HG02642 (cell line): Measurements from ENCODE around the gene MRM3.
"Not testable (repeated sequence)": the region's sequence is repeated elsewhere in the genome, so short reads cannot be mapped to it uniquely, and the experiment has no call there.

Experiments
- ATAC-seq: cut with Tn5 transposase; IDR thresholded peaks from one replicate; pipeline ENCODE4 v1.9.1; 2021; ENCODE audit warnings: mild to moderate bottlenecking; ENCODE audit not compliant: unreplicated experiment, poor library complexity

The MRM3 gene

GRCh38 chr17:781805-782731 lies at the start of gene MRM3, which contains the start of gene GLOD4:
MRM3 (plus strand) TSS chr17:782353; CDS start chr17:782379, 26 bp downstream.
GLOD4 (minus strand) TSS chr17:782280; CDS start chr17:782255, 25 bp downstream.
- peak; percentile 91 for ATAC-seq

- ATAC-seq = peak; percentile 45
Observed at GRCh38 chr17:732902-733720, 49.0 kb upstream of the MRM3 start.

GRCh38 chr17:733743-734142 lies 48.4 kb upstream of the MRM3 start:
- no peak for ATAC-seq

- no peak for ATAC-seq
Observed at GRCh38 chr17:737561-738113, 44.5 kb upstream of the MRM3 start.

- ATAC-seq = peak; percentile 76
Observed at GRCh38 chr17:740240-741017, 41.7 kb upstream of the MRM3 start.

GRCh38 chr17:742147-742793 lies 39.9 kb upstream of the MRM3 start:
- no peak for ATAC-seq

GRCh38 chr17:743139-743538 lies 39.0 kb upstream of the MRM3 start:
- ATAC-seq = no peak

GRCh38 chr17:744937-745336 lies 37.2 kb upstream of the MRM3 start:
- ATAC-seq = no peak

GRCh38 chr17:745406-745805 lies 36.7 kb upstream of the MRM3 start:
- no peak for ATAC-seq

GRCh38 chr17:746181-746580 lies 36.0 kb upstream of the MRM3 start:
- no peak for ATAC-seq

GRCh38 chr17:746783-747629 lies 35.1 kb upstream of the MRM3 start:
- ATAC-seq = no peak

- ATAC-seq = not testable (repeated sequence)
Observed at GRCh38 chr17:748604-749003, 33.5 kb upstream of the MRM3 start.

- not testable (repeated sequence) for ATAC-seq
Observed at GRCh38 chr17:749359-749758, 32.8 kb upstream of the MRM3 start.

- ATAC-seq = no peak
Observed at GRCh38 chr17:750431-751037, 31.6 kb upstream of the MRM3 start.

- ATAC-seq = peak; percentile 37
Observed at GRCh38 chr17:751269-752001, 30.7 kb upstream of the MRM3 start.

GRCh38 chr17:752002-752619 lies 30.0 kb upstream of the MRM3 start, which contains the start of gene GEMIN4:
GEMIN4 (minus strand) TSS chr17:752264; CDS start chr17:752142, 122 bp downstream.
- peak; percentile 87 for ATAC-seq

GRCh38 chr17:752620-753219 lies 29.4 kb upstream of the MRM3 start:
- ATAC-seq = peak; percentile 12
